ENCODE results near the gene PCDH9.

PCDH9 gene

DNA sequence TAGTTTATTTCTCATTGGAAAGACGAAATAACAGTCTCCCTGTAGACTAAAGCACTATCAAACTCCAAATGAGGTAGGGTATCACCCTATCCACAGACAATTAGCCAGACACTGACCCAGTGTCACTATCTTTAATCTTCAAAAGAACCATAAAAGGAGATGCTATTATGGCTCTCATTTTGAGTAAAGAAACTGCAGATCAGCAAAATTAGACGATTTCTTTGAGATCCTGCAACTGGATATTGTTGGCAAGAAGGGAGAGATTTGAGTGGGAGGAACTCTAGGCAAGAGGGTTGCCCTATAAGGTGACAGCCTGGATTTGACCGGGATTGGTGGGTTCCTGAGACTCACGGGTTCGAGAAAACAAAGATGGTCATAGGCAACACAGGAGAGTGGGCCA is 71.2 kb downstream of the PCDH9 start:
- no peak for DNase-seq

DNA sequence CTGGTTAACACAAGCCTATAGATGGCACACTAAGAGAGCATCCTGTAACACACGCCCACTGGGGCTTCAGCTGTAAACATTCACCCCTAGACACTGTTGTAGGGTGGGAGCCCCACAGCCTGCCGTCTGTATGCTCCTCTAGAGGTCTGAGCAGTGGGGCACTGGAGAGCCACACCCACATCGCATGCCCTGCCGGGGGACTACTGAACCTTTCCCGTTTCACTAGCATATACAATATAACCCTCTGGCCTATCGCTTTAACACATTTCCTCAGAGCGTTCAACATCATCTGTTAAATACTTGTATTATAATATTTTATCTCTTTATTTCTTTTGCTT is 73.4 kb downstream of the PCDH9 start:
- DNase-seq, result no peak

DNA sequence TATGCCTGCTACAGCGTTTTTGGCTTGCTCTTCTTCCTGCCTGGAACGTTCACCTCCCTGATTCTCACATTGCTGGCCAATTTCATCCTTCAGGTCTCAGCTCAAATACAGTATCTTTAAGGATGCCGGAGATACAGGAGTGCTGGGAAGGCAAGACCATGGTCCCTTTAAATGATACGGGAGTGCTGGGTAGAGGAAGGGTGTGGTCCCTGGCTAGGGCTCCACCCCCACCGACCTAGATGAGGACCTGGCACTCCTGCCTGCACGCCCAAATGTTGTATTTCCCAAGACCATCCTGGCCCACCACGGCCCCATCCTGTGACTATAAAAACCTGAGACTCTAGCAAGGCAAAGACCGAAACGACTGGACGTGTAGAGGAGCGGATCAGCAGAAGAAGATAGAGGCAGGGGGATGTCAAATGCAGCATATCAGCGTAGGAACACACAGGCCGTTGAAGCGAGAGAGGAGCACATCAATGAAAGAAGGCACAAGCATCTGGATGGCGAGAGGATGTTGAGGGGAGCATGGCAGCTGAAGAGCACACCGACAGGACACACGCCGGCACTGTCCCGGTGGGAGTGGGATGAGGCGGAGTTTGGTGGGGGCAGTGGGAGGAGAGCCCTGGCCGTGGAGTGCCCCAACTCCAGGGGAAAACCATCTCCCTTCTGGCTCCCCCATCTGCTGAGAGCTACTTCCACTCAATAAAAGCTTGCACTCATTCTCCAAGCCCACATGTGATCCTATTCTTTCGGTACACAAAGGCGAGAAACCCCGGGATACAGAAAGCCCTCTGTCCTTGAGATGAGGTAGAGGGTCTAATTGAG is 74.0 kb downstream of the PCDH9 start:
- DNase-seq, result no peak

DNA sequence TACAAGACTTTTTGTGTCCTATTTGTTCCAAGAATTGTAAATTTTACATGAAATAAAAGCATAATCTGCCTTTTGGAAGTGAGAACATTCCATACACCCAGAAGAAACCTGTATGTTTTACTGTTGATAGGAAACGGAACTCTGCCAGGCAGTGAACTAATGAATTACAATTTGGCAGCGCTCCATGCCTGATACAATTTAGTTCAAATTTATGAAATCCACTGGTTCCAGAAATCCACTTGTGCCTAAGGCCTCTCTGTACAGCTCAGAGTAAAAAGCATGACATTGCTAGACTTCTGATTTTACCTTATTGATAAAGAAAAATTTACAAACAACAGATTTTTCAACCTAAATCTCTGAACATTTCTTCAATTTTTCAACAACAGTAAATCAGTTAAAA is 78.1 kb downstream of the PCDH9 start:
- DNase-seq, result no peak

DNA sequence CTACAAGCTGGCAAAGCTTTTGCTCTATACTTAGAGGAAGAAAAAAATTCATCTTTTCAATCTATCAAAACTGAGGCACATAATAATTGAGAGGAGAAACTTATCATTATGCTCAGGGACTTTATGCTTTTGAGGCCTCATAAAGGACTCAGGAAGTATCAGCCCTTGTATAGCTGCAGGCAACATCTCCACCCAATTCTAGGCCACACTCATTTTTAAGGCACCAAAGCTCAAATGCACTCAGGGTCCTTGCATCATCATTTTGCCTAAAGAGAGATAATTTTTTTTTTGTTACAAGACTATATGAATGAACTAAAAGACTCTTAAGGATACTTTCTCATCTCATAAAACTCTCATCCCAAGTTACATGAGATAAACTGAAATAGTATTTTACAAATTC is 78.5 kb downstream of the PCDH9 start:
- DNase-seq, result no peak

DNA sequence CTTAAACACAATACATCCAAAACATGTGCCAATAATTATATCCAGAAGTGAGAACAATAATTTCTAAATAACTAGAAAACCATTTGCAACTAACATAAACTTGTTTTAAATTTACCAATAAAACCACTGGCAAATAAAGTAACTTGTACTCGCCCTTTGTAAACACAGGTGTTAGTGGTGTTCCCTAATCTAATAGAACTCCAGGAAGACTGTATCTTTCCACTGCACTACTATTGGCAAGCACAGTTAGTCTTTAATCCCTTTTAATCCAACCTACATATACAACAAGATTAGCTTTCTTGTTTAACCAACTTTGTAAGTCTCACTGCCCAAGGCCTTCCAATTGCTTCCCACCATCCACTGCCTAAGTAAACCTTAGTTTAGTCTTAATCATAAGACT is 79.5 kb downstream of the PCDH9 start:
- DNase-seq, result no peak

DNA sequence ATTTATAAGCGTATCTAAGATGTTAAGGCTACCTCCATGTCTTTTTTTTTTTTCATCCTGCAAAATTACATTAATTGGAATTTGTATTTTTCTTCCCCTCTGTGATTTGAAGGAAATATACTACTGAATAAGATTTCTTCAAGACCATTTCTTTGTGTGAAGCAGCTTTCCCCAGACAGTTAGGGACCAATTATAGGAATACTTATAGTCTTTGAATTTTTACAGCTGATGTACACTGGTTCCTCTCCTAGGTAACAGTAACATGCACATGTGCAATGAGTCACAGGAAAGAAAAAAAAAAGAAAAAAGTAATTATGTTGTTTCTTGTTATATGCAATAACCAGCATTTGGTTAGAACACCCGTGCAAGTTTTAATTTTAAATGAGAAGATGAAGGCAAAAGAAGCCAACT is 82.0 kb downstream of the PCDH9 start:
- DNase-seq, result no peak

DNA sequence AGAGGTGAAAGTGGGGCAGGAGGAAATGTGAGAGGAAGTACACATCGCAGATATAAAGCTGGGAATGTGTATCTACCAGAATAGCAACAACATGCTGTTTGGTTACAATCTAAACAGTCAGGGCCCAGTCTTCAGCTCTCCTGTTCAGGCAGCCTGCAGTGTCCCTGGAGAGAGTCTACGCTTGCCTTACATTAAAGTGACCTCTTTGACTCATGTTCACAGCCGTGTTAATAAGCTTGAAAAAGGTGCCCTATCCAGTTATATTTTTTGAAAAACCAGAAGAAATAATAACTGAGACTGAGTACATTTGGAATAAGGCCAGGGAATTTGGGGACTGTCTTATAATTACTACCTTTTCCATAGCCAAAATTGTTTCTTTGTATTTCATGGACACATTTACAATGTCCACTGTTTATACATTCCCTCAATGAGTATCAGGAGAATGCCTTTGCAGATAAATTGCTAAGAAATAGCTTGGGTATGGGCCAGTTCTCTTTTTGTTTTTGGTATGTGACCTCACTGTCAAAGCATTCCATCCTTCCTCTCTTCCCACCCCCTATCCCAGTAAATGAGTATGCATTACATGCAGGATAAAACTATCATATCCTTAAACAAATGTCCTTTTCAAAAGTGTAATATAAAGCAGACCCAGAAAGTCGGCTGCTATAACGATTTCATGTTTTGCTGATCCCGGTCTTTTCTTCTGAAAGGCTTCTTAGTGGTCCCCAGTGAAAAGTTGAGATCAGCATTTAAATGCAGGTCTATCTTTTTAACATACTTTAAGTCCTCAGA is 82.6 kb downstream of the PCDH9 start:
- no peak for DNase-seq

DNA sequence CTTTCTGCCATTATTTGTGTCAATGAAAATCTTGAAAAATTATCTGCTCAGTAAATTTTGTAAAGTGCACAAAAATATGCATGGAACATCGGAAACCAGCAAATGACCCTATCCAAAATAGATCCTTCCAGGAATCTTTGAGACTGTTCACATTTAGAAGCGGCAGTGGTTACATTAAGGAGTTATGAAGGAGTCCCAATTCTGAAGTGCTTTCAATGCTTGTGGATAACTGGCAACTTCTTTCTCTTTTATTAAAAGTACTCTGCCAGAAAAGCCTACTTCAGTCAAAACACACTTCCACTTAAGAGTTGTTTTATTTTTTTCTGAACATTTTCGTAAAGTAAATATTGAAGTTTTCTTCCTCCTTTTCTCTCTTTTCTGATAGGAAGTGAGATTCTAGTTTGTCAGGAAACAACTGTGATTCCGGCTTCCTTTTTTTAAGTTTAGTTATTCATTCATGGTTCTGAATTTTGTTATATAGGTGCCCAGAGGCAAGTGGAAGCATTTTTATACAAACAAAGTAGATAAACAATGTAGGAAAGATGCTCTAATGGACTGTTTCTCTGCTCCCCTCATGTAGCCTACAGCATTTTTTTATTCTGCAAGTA is 83.5 kb downstream of the PCDH9 start:
- DNase-seq, result no peak

DNA sequence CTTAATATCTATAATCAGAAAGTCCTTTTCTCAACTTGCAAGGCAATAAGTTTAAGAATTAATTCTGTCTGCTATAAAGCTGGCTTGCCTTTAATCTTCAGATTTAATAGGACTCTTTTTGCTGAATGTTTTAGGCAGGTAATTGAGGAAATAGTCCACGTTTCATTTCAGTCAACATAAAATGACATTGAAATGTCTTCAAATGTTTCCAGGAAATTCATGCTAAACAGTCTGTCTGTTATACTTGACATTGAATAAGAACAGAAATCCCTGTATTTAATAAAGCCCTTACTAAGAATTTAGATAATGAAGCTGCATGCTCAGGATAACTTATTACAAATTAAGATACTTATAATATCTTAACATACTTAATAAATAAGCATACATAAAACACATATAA is 84.2 kb downstream of the PCDH9 start:
- DNase-seq, result no peak

DNA sequence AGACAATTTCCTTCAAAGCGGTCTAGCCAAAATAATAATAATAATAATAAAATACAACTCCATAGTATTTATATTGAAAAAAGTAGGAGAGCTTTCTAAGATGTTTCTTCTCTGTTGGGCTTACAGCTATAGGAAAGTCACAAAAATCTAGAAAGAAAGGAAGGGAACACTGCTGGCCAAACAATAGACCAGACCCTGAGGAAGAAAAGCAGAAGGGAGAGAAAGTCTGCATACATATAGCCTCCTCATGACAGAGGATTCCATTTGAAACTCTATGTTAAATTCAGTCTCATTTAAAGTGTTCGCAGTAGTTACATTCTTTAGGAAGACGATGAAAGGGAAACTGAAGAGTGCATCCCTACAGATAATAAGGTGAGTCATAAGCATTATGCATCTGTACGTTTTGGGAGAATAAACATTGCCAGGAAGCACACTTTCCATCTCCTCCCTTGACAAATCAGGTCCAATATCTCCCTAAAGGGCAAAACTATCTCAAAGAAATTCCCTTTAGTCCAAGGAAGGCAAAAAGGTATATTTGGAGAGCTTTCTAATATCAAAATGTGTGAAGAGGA is 86.5 kb downstream of the PCDH9 start:
- DNase-seq, result no peak

DNA sequence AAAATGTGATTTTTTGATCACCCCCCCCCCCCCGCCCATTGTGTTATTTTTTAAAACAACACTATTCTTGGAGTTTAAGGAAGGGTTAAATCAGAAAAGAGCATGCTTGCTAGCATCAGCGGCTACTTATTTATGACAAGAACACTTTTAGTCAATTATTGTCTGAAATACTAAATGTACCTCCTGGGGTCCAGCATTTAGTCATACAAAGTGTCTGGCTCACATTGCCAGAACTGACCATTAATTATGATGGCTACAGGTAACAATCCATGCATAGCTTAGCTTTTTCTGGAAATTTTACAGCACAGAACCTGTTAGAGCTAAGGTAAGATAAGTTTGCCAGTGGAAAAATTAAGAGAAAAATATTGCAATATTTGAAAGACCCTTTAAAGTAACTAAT is 90.1 kb downstream of the PCDH9 start:
- no peak for DNase-seq

DNA sequence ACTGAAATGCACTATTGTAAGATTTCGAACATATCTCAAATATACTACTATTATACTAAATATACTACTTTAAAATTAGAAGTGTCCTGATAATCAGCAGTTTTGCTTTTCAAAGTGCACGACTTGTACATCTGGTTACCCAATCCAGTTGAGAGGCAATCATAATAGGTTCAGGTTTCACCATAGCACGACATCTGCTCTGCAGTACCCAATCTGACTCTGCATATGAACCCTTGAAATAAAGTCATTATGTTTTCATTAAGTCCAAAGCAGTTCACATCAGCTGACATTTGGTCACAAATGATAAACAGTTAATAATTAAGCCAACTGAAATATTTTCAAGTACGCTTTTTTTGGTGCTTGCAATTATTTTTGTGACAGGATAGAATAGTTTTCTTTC is 90.6 kb downstream of the PCDH9 start:
- DNase-seq, result no peak

DNA sequence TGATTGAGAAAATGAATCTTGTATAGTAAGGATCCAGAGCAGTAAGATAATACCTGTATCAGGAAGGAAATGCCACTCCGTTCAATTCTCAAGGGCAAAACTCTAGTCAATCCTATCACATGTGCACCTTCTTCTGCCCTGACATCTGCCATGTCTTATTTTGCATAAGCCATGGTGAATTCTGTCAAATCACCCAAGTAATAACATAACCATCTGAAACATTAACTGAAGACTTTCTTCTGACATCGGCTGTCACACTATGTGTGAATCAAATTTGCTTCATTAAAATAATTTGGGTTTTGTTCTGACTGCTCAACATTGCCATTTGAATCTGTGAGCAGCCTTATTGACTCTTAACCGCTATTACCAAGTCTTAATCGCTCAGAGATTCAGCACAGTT is 91.2 kb downstream of the PCDH9 start:
- no peak for DNase-seq

DNA sequence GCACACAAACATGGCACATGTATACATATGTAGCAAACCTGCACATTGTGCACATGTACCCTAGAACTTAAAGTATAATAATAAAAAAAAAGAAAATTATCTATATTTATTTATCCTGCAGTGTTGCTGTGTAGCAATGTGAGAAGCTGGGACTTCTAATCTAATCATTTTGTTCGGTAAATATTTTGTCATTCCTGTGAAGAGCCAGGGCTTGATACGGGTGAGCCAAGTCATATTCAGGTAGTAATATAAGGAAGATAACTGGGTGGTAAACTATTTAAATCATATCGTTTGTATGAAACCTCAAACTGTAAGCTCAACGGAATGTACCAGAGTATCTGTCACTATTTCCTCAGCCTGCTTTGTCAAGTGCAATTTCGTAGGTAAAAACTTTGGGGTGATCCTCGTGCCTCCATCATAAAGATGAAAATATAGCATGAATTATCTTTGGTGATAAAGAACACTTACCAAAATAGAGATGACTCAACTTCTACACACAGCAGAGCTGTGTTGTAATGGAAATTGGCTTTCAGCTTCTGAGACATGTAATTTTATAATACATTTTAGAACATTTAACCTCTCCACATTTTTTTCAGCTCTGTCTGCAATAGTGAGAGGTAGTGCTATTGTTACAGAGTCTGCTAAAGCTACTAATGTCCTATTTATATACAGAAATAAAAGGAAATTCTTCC is 92.9 kb downstream of the PCDH9 start:
- no peak for DNase-seq

DNA sequence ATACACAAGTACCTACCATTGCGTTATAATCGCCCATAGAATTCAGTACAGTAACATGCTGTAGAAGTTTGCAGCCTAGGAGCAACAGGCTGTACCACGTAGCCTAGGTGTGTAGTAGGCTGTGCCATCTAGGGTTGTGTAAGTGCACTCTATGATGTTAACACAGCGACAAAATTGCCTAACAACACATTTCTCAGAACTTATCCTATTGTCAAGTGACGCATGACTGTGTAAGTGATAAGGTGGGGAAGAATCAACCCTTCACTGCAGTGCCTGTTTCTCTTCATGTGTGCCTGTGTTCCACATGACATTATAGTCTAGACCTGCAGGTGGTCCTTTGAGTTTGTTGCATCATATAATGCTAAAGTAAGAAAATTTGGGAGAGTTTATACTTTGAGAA is 94.0 kb downstream of the PCDH9 start:
- DNase-seq, result no peak

DNA sequence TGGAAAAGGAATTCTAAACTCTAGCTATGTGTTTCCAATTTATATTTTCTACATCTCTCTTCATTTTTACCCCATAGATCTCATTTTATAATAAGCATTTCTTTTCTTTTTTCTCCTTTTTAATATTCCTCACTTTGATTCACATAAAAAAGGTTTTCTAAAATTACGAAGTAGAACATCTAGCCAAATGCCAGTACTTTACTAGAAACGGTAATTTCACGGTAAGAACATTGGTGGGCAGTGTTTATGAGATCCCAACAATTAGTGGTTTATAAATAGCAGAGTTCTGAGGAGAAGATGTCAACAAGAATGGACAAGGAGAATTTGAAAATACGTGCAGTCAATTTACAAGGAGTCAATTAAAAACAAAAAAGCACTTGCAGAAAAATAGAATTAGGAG is 94.8 kb downstream of the PCDH9 start:
- DNase-seq, result no peak

DNA sequence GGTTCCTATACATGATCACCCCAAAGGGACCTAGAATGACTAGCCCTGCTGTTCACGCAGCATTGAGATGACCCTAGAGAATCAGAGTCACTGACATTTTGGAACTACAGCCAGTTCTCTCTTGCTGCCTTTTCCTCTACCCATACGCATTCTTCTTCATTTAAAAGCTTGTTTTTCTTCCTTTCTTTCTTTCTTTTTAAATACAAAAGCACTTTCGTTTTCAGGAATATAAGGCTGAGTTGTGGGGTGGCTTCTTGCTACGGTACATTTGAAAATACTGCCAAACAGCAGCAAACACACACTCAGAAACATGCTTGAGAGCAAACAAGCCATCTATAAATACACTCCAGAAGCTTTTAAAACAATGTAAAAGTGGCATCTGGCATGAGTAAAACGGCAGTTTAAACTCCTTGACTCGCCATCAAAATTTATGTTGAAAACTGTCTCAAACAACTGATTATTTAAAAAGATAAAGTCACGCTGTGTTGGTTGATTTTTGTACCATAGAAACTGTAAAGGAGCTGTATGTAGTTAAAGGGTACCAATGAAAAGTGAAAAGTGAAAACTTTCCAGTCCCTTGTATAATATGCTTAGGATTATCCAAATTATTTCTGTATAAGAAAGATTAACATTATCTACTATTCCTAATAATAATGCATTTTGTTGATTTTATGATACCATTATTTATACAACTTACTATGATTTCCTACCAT is 95.6 kb downstream of the PCDH9 start:
- no peak for DNase-seq

DNA sequence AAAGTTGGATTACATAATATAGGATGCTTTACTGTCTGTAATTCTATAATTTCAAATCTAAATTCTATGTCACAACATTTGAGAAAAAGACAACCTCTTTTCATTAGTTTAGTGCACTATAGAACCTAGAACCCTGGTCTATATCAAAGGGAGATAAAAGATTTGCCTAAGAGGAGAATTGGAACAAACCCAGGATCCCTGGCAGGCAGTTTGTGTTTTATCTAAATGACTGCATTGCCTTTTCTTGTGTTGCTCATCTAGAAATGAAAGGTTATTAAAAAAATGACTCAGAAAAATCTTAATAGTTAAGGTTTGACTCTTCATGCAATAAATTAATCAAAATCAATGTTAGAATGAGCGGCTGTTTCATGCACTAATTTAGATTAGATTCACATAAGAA is 96.7 kb downstream of the PCDH9 start:
- no peak for DNase-seq

DNA sequence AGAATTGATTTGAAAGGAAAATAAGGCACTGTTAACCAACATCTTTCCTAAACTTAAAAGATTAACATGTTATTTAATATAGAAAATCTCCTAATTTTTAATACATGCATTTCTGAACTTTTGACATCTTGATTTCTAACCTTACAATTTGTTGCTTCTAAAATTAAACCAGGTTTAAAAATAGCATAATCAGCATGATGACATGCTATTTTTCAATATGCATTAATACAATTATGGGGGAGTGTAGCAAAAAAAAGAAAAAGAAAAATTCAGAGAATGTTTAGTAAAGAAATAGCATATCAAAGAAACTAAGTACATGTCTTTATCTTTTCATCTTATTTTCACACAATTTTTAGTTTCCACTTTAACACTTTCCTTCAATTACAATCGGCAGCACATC is 98.7 kb downstream of the PCDH9 start:
- DNase-seq, result no peak

DNA sequence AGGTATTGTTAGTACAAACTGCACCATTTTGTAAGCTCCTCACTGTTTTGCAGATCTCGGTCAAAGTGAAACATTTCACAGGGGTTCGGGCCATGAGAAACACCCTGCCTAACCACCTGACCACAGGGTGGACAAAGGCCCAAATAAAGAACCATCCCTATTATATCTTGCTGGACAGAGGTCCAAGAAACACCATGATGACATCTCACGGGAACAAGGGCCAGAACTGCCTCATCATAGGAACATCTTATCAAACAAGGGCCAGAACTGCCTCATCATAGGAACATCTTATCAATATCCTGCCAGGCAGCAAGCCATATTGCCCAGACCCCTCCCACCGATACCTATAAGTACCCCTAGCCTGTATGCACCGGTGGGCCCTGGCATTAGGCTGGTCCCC is 99.7 kb downstream of the PCDH9 start:
- DNase-seq, result no peak

DNA sequence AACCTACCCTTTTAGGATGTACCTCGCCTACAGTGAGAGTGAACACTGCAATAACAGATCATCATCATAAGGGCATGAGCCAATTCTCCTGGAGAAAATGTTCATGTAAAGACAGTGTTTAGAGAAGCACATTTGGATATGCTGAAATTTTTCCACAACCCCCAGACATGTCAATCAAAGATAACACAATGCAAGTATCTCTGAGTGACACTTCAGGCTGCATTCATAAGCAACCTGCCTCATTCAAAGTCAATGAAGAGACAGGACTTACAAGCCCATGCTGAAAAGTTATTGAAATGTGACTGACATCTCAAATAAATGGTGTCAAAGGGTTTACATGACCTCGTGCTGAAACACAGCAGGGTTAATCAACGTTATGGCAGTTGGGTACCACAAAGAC is 102.0 kb downstream of the PCDH9 start:
- no peak for DNase-seq

DNA sequence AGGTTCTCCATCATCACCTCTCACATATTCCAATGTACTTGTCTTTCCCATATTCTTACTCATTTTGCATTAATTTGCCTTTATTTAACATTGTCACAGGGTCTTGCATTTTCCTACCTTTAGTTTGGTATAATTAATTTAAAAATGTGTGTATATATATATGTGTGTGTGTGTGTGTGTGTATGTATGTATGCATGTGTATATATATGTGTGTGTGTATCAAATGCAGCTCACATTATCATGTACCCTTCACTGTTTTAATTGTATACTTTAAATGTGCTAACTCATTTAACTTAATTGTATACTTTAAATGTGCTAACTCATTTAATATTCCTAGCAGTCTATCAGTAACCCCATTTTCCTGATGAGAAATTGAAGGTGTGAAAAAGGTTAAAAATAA is 104.5 kb downstream of the PCDH9 start:
- no peak for DNase-seq

All from CD4-positive, alpha-beta T cell treated with Interleukin-1 beta for 1 hour (primary cell).